Hindlimb muscle (tissue), 1 donor: ENCODE data around the gene CEP57L1. TPM values are rescaled to one million over a fixed set of nuclear protein-coding genes. Genes with fewer than 3 reads are reported as not detected.
"Not testable (repeated sequence)": the region's sequence is repeated elsewhere in the genome, so short reads cannot be mapped to it uniquely, and the experiment has no call there.

Experiments used
- DNase-seq: peaks from one replicate; pipeline ENCODE4 v3.0.0-alpha.2; 2013
- polyA plus RNA-seq: library from polyadenylated mRNA; unstranded; fragments of 120-200 nt; gene quantifications from one replicate; pipeline ENCODE4 v1.2.1, GENCODE V29; 2013; ENCODE audit not compliant: insufficient read length

CEP57L1 gene
- polyA plus RNA-seq, 1 donor = 18.5 TPM

- DNase-seq = no peak
These were observed 22.2 kb downstream of the CEP57L1 start for GRCh38 chr6:109117346-109118035.

- DNase-seq = no peak
These were observed 23.0 kb downstream of the CEP57L1 start for GRCh38 chr6:109118337-109118736.

GRCh38 chr6:109118871-109119354, 23.6 kb downstream of the CEP57L1 start:
- no peak for DNase-seq

- no peak for DNase-seq
These were observed 26.1 kb downstream of the CEP57L1 start for GRCh38 chr6:109121411-109121810.

- DNase-seq = no peak
These were observed 28.9 kb downstream of the CEP57L1 start for GRCh38 chr6:109124219-109124618.

- DNase-seq = no peak
These were observed 30.2 kb downstream of the CEP57L1 start for GRCh38 chr6:109125504-109125903.

GRCh38 chr6:109130065-109130464, 34.8 kb downstream of the CEP57L1 start:
- no peak for DNase-seq

- not testable (repeated sequence) for DNase-seq
These were observed 40.3 kb downstream of the CEP57L1 start for GRCh38 chr6:109135600-109135999.

GRCh38 chr6:109136039-109136438, 40.7 kb downstream of the CEP57L1 start:
- not testable (repeated sequence) for DNase-seq

- not testable (repeated sequence) for DNase-seq
These were observed 41.2 kb downstream of the CEP57L1 start for GRCh38 chr6:109136530-109136929.

GRCh38 chr6:109139109-109139508, 43.8 kb downstream of the CEP57L1 start:
- DNase-seq = no peak

- DNase-seq = not testable (repeated sequence)
These were observed 46.8 kb downstream of the CEP57L1 start for GRCh38 chr6:109142067-109142466.

GRCh38 chr6:109143191-109143590, 47.9 kb downstream of the CEP57L1 start:
- DNase-seq = no peak

- DNase-seq = not testable (repeated sequence)
These were observed 52.9 kb downstream of the CEP57L1 start for GRCh38 chr6:109148251-109148650.

GRCh38 chr6:109148716-109149115, 53.4 kb downstream of the CEP57L1 start:
- DNase-seq = not testable (repeated sequence)

GRCh38 chr6:109153752-109154151, 58.4 kb downstream of the CEP57L1 start:
- no peak for DNase-seq

- no peak for DNase-seq
These were observed 69.0 kb downstream of the CEP57L1 start for GRCh38 chr6:109164331-109164730.

- peak; percentile 72 for DNase-seq
These were observed 70.2 kb downstream of the CEP57L1 start for GRCh38 chr6:109165392-109165974.

- no peak for DNase-seq
These were observed 71.4 kb downstream of the CEP57L1 start for GRCh38 chr6:109166673-109167072.

- no peak for DNase-seq
These were observed 72.3 kb downstream of the CEP57L1 start for GRCh38 chr6:109167562-109167961.

- no peak for DNase-seq
These were observed 75.0 kb downstream of the CEP57L1 start for GRCh38 chr6:109170333-109170732.

GRCh38 chr6:109172101-109172746, 76.9 kb downstream of the CEP57L1 start:
- no peak for DNase-seq

GRCh38 chr6:109174916-109175315, 79.6 kb downstream of the CEP57L1 start:
- DNase-seq = no peak

GRCh38 chr6:109178921-109179320, 83.6 kb downstream of the CEP57L1 start:
- no peak for DNase-seq
